ENCODE results near the gene TPD52L2.

- TF ChIP-seq POLR2A (IDR thresholded peaks at IDR 0.05; ENCODE audit: extremely low read depth, insufficient read length), result no peak
- TF ChIP-seq, protein P1, sequence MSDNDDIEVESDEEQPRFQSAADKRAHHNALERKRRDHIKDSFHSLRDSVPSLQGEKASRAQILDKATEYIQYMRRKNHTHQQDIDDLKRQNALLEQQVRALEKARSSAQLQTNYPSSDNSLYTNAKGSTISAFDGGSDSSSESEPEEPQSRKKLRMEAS (IDR thresholded peaks at IDR 0.05; ENCODE audit: low read depth, low read length), result no peak
- TF ChIP-seq, protein P2, sequence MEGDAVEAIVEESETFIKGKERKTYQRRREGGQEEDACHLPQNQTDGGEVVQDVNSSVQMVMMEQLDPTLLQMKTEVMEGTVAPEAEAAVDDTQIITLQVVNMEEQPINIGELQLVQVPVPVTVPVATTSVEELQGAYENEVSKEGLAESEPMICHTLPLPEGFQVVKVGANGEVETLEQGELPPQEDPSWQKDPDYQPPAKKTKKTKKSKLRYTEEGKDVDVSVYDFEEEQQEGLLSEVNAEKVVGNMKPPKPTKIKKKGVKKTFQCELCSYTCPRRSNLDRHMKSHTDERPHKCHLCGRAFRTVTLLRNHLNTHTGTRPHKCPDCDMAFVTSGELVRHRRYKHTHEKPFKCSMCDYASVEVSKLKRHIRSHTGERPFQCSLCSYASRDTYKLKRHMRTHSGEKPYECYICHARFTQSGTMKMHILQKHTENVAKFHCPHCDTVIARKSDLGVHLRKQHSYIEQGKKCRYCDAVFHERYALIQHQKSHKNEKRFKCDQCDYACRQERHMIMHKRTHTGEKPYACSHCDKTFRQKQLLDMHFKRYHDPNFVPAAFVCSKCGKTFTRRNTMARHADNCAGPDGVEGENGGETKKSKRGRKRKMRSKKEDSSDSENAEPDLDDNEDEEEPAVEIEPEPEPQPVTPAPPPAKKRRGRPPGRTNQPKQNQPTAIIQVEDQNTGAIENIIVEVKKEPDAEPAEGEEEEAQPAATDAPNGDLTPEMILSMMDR (IDR thresholded peaks at IDR 0.05; ENCODE audit: low read depth, low read length), result no peak
- TF ChIP-seq MYC (IDR thresholded peaks at IDR 0.05; ENCODE audit: low read depth, low read length), result no peak
Observed at GRCh38 chr20:63864545-63864977, 509 bp upstream of the TPD52L2 start.
